GM19372 (cell line): ENCODE results near the gene KCNJ4.

ENCODE experiments used
- ATAC-seq: cut with Tn5 transposase; IDR thresholded peaks from one replicate; pipeline ENCODE4 v1.9.1; 2021; ENCODE audit warnings: mild to moderate bottlenecking, low read depth, moderate library complexity; ENCODE audit not compliant: unreplicated experiment

Gene KCNJ4

GRCh38 chr22:38455076-38455529 is at the start of gene KCNJ4:
KCNJ4 (minus strand) TSS chr22:38455199; CDS start chr22:38428132, 27,067 bp downstream.
- ATAC-seq, result no peak

GRCh38 chr22:38503021-38503420 is 48.0 kb upstream of the KCNJ4 start:
- no peak for ATAC-seq

GRCh38 chr22:38501797-38502672 is 47.0 kb upstream of the KCNJ4 start:
- no peak for ATAC-seq

GRCh38 chr22:38497869-38498268 is 42.9 kb upstream of the KCNJ4 start:
- ATAC-seq, result no peak

- no peak for ATAC-seq
These were observed 39.9 kb upstream of the KCNJ4 start for GRCh38 chr22:38494939-38495338.

GRCh38 chr22:38494498-38494897 is 39.5 kb upstream of the KCNJ4 start:
- no peak for ATAC-seq

GRCh38 chr22:38491707-38492348 is 36.8 kb upstream of the KCNJ4 start:
- no peak for ATAC-seq

- no peak for ATAC-seq
These were observed 35.9 kb upstream of the KCNJ4 start for GRCh38 chr22:38490915-38491314.

GRCh38 chr22:38490475-38490874 is 35.5 kb upstream of the KCNJ4 start:
- no peak for ATAC-seq

- ATAC-seq, result no peak
These were observed 34.7 kb upstream of the KCNJ4 start for GRCh38 chr22:38489561-38490145.

- no peak for ATAC-seq
These were observed 34.1 kb upstream of the KCNJ4 start for GRCh38 chr22:38489142-38489541.

GRCh38 chr22:38487946-38488345 is 32.9 kb upstream of the KCNJ4 start:
- ATAC-seq, result no peak

- no peak for ATAC-seq
These were observed 30.8 kb upstream of the KCNJ4 start for GRCh38 chr22:38485783-38486182.

GRCh38 chr22:38484244-38484643 is 29.2 kb upstream of the KCNJ4 start:
- ATAC-seq, result no peak

- no peak for ATAC-seq
These were observed 27.8 kb upstream of the KCNJ4 start for GRCh38 chr22:38482662-38483308.

GRCh38 chr22:38481871-38482332 is 26.9 kb upstream of the KCNJ4 start:
- no peak for ATAC-seq

GRCh38 chr22:38481162-38481870 is 26.3 kb upstream of the KCNJ4 start:
- ATAC-seq, result no peak

GRCh38 chr22:38479096-38479837 is 24.3 kb upstream of the KCNJ4 start:
- no peak for ATAC-seq

- ATAC-seq, result no peak
These were observed 22.6 kb upstream of the KCNJ4 start for GRCh38 chr22:38477585-38477984.
